Inflammatory macrophage (primary cell): ENCODE results near the gene BCAS1.
"Not testable (repeated sequence)": the region's sequence is repeated elsewhere in the genome, so short reads cannot be mapped to it uniquely, and the experiment has no call there.

Source experiments
- DNase-seq, 2 donors: peaks; one replicate each; pipeline ENCODE4 v3.0.0-alpha.2; 2020 to 2022

Gene BCAS1

GRCh38 chr20:54014293-54014926 is 56.0 kb downstream of the BCAS1 start:
- DNase-seq: no peak

GRCh38 chr20:54013471-54013870 is 56.9 kb downstream of the BCAS1 start:
- no peak for DNase-seq

DNA sequence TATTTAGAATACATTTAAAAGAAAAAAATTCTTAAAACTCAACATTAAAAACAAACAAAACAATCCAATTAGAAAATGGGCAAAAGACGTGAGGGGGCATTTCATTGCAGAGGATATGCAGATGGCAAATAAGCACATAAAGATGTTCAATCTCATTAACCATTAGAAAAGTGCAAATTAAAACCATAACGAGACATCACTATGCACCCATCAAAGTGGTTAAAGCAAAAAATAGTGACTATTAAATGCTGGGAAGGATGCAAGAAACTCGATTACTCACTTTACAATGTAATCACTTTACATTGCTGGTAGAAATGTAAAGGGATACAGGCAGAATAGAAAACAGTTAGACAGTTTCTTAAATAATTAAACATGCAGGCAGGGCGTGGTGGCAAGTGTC is 59.0 kb downstream of the BCAS1 start:
- DNase-seq: no peak

DNA sequence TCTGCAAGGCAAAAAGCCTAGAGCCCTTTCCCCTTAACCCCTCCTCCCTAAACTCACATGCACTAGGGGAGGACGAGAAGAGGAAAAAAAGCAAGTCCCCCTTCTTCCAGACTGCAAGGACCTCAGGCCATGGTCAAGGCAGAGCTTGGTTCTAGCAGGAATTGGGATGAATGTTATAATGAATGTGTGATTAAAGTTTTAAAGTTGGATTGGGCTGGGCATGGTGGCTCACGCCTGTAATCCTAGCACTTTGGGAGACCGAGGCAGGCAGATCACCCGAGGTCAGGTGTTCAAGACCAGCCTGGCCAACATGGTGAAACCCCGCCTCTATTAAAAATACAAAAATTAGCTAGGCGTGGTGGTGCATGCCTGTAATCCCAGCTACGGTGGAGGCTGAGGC is 64.2 kb downstream of the BCAS1 start:
- not testable (repeated sequence) for DNase-seq

DNA sequence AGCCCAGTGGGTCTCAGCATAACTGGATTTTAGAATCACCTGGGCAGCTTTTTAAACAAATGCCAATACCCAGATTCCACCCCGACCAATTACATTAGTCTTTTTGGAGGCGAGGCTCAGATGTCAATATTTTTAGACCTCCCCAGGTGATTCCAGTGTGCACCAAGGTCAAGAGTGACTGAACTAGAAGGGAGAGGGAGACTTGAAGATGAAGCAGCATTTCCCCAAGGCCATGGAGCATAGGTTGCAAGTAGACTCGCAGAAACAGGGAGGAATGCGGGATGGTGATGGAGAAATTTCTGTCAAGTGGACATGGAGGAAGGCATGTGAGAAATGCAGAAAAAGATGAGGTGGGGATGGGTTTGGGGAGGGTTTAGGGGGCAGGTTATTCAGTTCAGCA is 64.9 kb downstream of the BCAS1 start:
- no peak for DNase-seq

DNA sequence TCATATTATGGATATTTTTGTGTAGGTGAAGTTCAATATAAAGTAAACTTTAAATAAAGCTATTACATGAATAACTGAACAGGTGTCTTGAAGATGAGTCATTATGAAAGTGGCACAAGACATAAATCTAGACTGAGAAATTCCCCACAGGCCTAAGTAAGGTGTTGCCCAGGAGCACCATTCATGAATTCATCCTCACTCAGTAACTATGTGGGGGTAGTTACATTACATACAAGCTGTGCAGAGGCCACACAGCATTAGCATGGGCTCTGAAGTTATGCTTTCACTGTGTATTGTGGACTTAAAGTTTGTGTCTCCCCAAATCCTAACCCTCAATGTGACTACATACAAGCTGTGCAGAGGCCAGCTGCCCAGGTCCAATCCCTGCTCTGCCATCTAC is 65.9 kb downstream of the BCAS1 start:
- no peak for DNase-seq

- DNase-seq: no peak
Observed at GRCh38 chr20:54002741-54003140, 67.7 kb downstream of the BCAS1 start.

- DNase-seq: no peak
Observed at GRCh38 chr20:54002056-54002575, 68.3 kb downstream of the BCAS1 start.

- no peak for DNase-seq
Observed at GRCh38 chr20:54000914-54001313, 69.5 kb downstream of the BCAS1 start.

DNA sequence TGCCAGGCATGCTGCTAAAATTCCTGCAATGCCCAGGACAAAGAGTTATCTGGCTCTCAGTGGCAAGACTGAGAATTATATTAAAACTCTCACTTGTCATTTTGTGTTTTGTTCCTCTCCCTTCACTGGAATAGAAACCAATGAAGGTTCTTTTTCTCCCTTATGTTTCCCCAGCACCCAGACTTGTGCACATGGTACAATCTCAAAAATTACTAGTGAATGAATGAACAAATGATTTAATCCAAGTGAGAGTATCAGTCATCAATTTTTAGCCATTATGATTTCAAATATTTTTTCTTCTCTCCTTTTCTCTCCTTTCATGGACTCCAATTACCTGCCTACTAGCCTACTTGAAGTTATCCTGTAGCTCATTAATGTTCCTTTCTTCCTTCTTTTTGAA is 70.1 kb downstream of the BCAS1 start:
- no peak for DNase-seq

DNA sequence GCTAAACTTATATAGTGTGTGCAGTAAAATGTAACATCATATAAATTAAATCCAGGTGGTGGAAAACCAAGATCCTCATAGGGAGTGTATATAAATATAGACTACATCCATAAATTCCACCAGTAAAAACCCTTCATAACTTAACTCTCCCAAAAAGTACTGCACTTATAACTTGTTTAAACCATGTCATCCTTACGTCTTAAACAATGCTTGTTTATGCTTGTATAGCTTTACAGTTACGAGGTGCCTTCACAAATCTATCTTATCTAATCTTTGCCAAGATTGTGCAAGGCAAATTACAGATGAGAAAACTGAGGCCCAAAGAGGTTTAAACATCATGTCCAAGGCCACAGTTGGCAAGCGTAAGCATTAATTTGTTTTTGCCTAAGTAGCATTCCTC is 71.3 kb downstream of the BCAS1 start:
- no peak for DNase-seq

DNA sequence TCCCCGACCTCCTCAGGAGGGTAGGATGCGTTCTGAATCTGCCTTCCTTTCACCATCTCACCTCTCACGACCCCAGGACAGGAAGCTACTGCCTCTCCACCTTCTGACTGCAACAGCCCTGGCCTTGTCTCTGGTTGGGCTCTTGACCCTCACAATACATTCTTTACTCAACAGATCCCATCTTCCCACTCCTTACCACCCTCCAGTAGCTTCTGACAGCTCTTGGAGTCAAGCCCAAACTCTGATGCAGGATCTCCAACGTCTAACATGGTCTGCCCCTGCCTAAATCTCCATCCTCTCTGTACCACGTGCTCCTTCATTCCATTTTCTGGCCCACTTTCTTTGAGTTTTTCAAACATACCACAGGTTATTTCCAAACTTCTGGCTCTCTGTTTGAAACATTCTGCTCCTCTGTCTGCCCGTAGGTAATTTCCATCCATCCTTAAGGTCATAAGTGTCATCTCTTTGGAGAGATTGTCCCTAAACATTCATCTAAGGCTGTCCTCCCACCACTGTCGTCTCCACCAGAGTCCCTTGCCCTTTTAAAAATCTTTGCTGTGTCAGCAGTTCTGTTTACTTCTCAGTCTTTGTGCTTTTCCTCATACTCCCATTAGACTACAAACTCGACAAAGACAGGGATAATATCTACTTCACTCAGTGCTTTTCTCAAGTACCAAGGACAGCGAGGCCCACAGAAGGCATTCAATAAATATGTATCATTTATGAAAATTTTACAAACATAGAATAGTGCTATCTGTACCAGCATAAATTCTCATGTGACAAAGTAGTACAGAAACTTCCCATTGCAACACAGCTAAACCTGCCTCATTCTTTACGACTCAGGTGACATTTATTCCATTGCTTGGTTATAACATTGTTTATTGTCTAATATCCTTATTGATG is 73.6 kb downstream of the BCAS1 start:
- no peak for DNase-seq

- DNase-seq: no peak
Observed at GRCh38 chr20:53995949-53996348, 74.4 kb downstream of the BCAS1 start.

DNA sequence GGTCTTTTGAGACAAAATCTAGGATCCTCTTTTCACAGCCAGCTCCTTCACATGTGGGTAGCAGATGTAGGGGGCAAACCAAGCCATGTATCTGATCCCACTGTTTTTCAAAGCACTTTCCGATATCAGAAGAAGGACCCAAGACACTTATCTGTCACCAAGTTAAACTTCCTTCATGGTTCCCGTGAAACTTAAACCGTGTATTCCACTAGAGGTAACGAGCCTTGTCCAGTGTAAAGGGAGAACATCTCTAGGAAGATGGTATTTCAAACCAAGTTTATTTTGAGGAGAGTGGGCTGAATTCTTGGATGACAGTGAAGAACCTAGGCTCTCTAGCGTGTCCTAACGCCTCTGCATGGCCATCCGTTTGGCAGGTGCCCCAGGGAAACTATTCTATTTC is 76.3 kb downstream of the BCAS1 start:
- no peak for DNase-seq

- DNase-seq: no peak
Observed at GRCh38 chr20:53993310-53993709, 77.1 kb downstream of the BCAS1 start.

GRCh38 chr20:53990768-53991450 is 79.5 kb downstream of the BCAS1 start:
- DNase-seq: no peak

DNA sequence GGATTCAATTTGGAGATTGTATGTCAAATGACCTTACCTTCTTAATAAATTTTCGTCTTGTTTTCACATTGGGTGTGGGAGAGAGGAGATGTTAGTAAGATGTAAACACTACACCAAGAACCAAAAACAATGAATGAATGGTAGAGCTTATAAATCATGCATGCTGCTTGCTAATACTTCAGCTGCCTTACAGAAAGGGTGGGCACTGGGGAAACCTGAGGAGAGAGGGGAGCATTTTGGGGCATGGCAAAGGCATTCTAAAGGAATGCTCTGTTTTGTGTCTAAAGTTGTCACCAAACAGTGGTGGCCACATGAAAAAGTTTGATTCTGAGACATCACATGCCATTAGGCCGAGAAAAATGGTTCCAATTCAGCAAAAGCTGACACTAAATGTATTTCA is 80.4 kb downstream of the BCAS1 start:
- DNase-seq: no peak

- DNase-seq: no peak
Observed at GRCh38 chr20:53989401-53989800, 81.0 kb downstream of the BCAS1 start.

DNA sequence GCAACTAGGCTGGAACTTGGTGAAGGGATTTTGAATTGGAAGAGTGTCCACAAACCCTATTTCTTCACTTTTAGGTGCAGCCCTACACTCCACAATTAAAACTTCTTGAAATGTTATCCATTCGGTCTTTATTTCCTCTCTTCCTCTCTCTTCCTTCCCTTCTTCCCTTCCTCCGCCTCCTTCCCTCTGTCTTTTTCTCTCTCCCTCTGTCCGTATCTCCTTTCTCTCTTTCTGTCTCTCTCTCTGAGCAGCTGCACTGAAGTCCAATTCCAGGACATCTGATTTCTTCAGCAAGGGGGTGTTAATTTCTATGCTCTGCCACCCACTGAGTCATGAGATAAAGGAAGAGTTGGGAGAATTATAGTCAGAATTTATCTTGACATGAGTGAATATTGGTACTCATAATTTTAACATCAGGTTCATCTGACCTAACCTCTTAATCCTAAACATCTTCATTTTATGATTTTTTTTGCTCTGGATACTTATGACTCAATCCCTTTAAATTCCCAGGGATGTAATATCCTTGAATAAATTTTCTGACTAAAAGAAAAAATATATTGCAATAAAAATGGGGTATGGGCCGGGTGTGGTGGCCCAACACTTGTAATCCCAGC is 84.2 kb downstream of the BCAS1 start:
- DNase-seq: no peak

DNA sequence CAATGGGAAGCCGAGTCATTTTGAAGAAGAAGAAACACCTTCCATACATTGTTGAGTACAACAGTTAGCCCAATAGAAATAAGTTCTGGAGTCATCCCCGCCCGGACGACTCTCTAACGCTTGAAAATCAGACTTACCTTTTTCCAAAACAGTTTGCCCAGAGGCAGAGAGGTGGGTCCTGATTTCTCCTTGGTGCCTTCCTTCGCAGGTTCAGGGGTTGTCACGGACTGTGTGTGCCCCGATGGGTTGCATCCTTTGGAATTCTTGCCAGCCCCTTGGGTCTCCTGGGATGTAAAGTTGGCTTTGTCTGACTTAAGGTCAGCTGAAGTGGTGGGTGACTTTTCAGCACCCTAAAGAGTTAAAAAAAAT is 85.3 kb downstream of the BCAS1 start:
- DNase-seq: no peak

GRCh38 chr20:53984356-53985149 is 85.8 kb downstream of the BCAS1 start:
- DNase-seq: no peak

- DNase-seq: no peak
Observed at GRCh38 chr20:53983401-53983800, 87.0 kb downstream of the BCAS1 start.
